Neural cell (in vitro differentiated cells): ENCODE measurements around the gene NOL3. TPM values are rescaled to one million over a fixed set of nuclear protein-coding genes. Genes with fewer than 3 reads are reported as not detected.

Experiments
- H2AFZ ChIP-seq: fragments of 200-600, 300-800 bp; sonication (generic), shearing (Covaris generic); 2 replicates; pipeline ENCODE4 v1.6.0; 2014; ENCODE audit warnings: low read depth, mild to moderate bottlenecking, antibody characterized with exemption, low read length, moderate library complexity
- H3F3A ChIP-seq: fragments of 200-600 bp; shearing (Covaris generic); 2 replicates; pipeline ENCODE4 v1.6.1; 2016; ENCODE audit warnings: mild to moderate bottlenecking, moderate library complexity, mixed read lengths, antibody characterized with exemption, low read length; ENCODE audit not compliant: insufficient read depth, poor library complexity, severe bottlenecking
- H3K27ac ChIP-seq: fragments of 200-600, 300-800 bp; sonication (generic), shearing (Covaris generic); 2 replicates; pipeline ENCODE4 v1.5.1; 2014; ENCODE audit warnings: mild to moderate bottlenecking, low read length, moderate library complexity
- H3K27me3 ChIP-seq: fragments of 300-800, 200-600 bp; sonication (generic), shearing (Covaris generic); 2 replicates; pipeline ENCODE4 v1.6.0; 2014; ENCODE audit warnings: mild to moderate bottlenecking, low read depth, low read length, moderate library complexity; ENCODE audit not compliant: insufficient read depth
- H3K36me3 ChIP-seq: fragments of 300-800, 200-600 bp; sonication (generic), shearing (Covaris generic); 2 replicates; pipeline ENCODE4 v1.5.1; 2014; ENCODE audit warnings: mild to moderate bottlenecking, antibody characterized with exemption, low read length, moderate library complexity; ENCODE audit not compliant: insufficient read depth
- H3K4me2 ChIP-seq: fragments of 300-800, 200-600 bp; sonication (generic), shearing (Covaris generic); 2 replicates; pipeline ENCODE4 v1.6.0; 2014; ENCODE audit warnings: mild to moderate bottlenecking, low read length
- H3K4me3 ChIP-seq: fragments of 300-800, 200-600 bp; sonication (generic), shearing (Covaris generic); 2 replicates; pipeline ENCODE4 v1.5.1; 2014; ENCODE audit warnings: mild to moderate bottlenecking, low read length, moderate library complexity
- H3K79me2 ChIP-seq: fragments of 200-600 bp; shearing (Covaris generic); replicated peaks from 2 replicates; pipeline ENCODE4 v1.6.0; 2014; ENCODE audit warnings: mild to moderate bottlenecking, low read length, moderate library complexity; ENCODE audit not compliant: insufficient read depth
- H3K9ac ChIP-seq: fragments of 300-800, 200-600 bp; sonication (generic), shearing (Covaris generic); 2 replicates; pipeline ENCODE4 v1.6.1; 2016; ENCODE audit warnings: mild to moderate bottlenecking, low read length, mixed read lengths
- H3K9me2 ChIP-seq: fragments of 200-600 bp; shearing (Covaris generic); 2 replicates; pipeline ENCODE4 v1.6.1; 2016; ENCODE audit warnings: mild to moderate bottlenecking, low read length, mixed read lengths; ENCODE audit not compliant: insufficient read depth
- H3K9me3 ChIP-seq: fragments of 200-600, 300-800 bp; sonication (generic), shearing (Covaris generic); 2 replicates; pipeline ENCODE4 v1.6.1; 2016; ENCODE audit warnings: mild to moderate bottlenecking, mixed run types, low read length, moderate library complexity, mixed read lengths
- H4K20me1 ChIP-seq: fragments of 200-600 bp; shearing (Covaris generic); 2 replicates; pipeline ENCODE4 v1.6.1; 2016; ENCODE audit warnings: mild to moderate bottlenecking, mixed run types; ENCODE audit not compliant: insufficient read depth
- EP300 ChIP-seq: fragments of 450-650 bp; conservative IDR thresholded peaks from 2 replicates; pipeline ENCODE4 v1.6.1; 2014; ENCODE audit warnings: antibody characterized with exemption, mild to moderate bottlenecking, moderate library complexity; ENCODE audit not compliant: poor library complexity, severe bottlenecking
- EZH2 ChIP-seq: fragments of 200-600, 300-800 bp; shearing (Covaris generic), sonication (generic); IDR thresholded peaks from 2 replicates; pipeline ENCODE4 v1.6.1; 2014; ENCODE audit warnings: antibody characterized with exemption, low read length, borderline replicate concordance, mild to moderate bottlenecking; ENCODE audit not compliant: insufficient read depth, poor library complexity, severe bottlenecking
- MXI1 ChIP-seq: fragments of 450-650 bp; conservative IDR thresholded peaks from 2 replicates; pipeline ENCODE4 v1.6.1; 2014; ENCODE audit warnings: antibody characterized with exemption, mild to moderate bottlenecking; ENCODE audit not compliant: poor library complexity, severe bottlenecking
- POLR2AphosphoS5 ChIP-seq: IDR thresholded peaks from 2 replicates; pipeline ENCODE4 v1.6.1; 2012
- RAD21 ChIP-seq: fragments of 450-650 bp; conservative IDR thresholded peaks from 2 replicates; pipeline ENCODE4 v1.6.1; 2014; ENCODE audit warnings: antibody characterized with exemption, mild to moderate bottlenecking, moderate library complexity
- SMC3 ChIP-seq: fragments of 450-650 bp; conservative IDR thresholded peaks from 2 replicates; pipeline ENCODE4 v1.6.1; 2014; ENCODE audit warnings: antibody characterized with exemption, mild to moderate bottlenecking, moderate library complexity; ENCODE audit not compliant: poor library complexity
- TAF1 ChIP-seq: IDR thresholded peaks from 2 replicates; pipeline ENCODE4 v1.6.1; 2012; ENCODE audit warnings: low read depth
- polyA plus RNA-seq: library from polyadenylated mRNA; depleted of rRNA; stranded (reverse); fragments of >200 nt; gene quantifications from 2 replicates; pipeline ENCODE4 v1.2.3, GENCODE V29; 2014
- TF ChIP-seq, protein P1 (sequence below): IDR thresholded peaks from 2 replicates; pipeline ENCODE4 v1.6.1; 2012; ENCODE audit warnings: borderline replicate concordance
- TF ChIP-seq, protein P2 (sequence below): fragments of 450-650 bp; IDR thresholded peaks from 2 replicates; pipeline ENCODE4 v1.5.1; 2014; ENCODE audit warnings: antibody characterized with exemption, mild to moderate bottlenecking, moderate library complexity; ENCODE audit not compliant: poor library complexity, severe bottlenecking

NOL3 gene
- polyA plus RNA-seq, 1 donor from 2014 or later, result 8.4 TPM

DNA sequence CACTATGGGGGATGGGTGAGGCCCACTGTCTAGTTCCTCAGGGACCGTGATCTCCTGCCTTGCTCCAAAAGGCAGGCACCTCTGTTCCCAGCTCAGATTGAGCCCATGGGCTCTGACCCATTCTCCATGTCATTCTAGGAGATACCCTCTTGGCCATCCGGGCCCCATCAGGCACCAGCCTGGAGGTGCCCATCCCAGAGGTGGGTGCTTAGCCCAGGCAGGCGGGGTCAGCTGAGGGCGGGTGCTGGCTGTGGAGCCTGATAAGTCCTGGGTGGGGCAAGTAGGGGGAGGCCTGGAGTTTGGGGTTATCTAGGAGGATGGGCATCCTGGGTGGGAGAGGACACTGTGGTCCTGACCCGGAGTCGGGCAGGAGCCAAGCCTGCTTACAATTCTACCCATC is 23.9 kb downstream of the NOL3 start:
- H3F3A ChIP-seq, result no peaks in the 10 kb centered on the region
- no peak overlapping the region for H3K27ac ChIP-seq
- no peaks in the 10 kb centered on the region for H3K36me3 ChIP-seq
- no peaks in the 10 kb centered on the region for H3K9me2 ChIP-seq
- no peak overlapping the region for H3K9ac ChIP-seq
- H4K20me1 ChIP-seq, result no peaks in the 10 kb centered on the region
- peaks cover 15% of the 10 kb centered on the region for H3K79me2 ChIP-seq
- H2AFZ ChIP-seq, result no peak overlapping the region
- H3K4me2 ChIP-seq, result no peak overlapping the region
- no peaks in the 10 kb centered on the region for H3K9me3 ChIP-seq
- no peak overlapping the region for H3K4me3 ChIP-seq
- no peaks in the 10 kb centered on the region for H3K27me3 ChIP-seq
- TF ChIP-seq MXI1, result no peak
- TF ChIP-seq, protein P1, sequence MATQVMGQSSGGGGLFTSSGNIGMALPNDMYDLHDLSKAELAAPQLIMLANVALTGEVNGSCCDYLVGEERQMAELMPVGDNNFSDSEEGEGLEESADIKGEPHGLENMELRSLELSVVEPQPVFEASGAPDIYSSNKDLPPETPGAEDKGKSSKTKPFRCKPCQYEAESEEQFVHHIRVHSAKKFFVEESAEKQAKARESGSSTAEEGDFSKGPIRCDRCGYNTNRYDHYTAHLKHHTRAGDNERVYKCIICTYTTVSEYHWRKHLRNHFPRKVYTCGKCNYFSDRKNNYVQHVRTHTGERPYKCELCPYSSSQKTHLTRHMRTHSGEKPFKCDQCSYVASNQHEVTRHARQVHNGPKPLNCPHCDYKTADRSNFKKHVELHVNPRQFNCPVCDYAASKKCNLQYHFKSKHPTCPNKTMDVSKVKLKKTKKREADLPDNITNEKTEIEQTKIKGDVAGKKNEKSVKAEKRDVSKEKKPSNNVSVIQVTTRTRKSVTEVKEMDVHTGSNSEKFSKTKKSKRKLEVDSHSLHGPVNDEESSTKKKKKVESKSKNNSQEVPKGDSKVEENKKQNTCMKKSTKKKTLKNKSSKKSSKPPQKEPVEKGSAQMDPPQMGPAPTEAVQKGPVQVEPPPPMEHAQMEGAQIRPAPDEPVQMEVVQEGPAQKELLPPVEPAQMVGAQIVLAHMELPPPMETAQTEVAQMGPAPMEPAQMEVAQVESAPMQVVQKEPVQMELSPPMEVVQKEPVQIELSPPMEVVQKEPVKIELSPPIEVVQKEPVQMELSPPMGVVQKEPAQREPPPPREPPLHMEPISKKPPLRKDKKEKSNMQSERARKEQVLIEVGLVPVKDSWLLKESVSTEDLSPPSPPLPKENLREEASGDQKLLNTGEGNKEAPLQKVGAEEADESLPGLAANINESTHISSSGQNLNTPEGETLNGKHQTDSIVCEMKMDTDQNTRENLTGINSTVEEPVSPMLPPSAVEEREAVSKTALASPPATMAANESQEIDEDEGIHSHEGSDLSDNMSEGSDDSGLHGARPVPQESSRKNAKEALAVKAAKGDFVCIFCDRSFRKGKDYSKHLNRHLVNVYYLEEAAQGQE, result no peak
- no peak for TF ChIP-seq EP300
- TF ChIP-seq, protein P2, sequence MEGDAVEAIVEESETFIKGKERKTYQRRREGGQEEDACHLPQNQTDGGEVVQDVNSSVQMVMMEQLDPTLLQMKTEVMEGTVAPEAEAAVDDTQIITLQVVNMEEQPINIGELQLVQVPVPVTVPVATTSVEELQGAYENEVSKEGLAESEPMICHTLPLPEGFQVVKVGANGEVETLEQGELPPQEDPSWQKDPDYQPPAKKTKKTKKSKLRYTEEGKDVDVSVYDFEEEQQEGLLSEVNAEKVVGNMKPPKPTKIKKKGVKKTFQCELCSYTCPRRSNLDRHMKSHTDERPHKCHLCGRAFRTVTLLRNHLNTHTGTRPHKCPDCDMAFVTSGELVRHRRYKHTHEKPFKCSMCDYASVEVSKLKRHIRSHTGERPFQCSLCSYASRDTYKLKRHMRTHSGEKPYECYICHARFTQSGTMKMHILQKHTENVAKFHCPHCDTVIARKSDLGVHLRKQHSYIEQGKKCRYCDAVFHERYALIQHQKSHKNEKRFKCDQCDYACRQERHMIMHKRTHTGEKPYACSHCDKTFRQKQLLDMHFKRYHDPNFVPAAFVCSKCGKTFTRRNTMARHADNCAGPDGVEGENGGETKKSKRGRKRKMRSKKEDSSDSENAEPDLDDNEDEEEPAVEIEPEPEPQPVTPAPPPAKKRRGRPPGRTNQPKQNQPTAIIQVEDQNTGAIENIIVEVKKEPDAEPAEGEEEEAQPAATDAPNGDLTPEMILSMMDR, result no peak
- TF ChIP-seq EZH2, result no peak

DNA sequence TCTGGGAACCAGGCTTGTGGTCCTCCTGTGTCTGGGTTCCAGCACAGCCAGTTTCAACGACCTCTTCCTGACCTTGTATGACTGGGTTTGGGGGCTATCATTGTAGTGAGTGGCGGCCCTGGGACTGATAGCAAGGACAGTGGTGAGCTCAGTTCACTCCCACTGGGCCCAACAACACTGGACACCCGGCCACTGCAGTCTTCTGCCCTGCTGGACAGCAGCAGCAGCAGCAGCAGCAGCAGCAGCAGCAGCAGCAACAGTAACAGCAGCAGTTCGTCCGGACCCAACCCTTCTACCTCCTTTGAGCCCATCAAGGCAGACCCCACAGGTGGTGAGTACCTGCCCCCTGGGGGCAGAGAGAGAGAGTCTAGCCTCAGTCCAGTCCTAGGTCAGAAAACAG is 25.3 kb downstream of the NOL3 start:
- H3F3A ChIP-seq, result no peaks in the 10 kb centered on the region
- no peak overlapping the region for H3K4me3 ChIP-seq
- no peaks in the 10 kb centered on the region for H3K9me2 ChIP-seq
- no peak overlapping the region for H2AFZ ChIP-seq
- no peak overlapping the region for H3K4me2 ChIP-seq
- H3K27ac ChIP-seq, result no peak overlapping the region
- H4K20me1 ChIP-seq, result no peaks in the 10 kb centered on the region
- no peaks in the 10 kb centered on the region for H3K36me3 ChIP-seq
- TF ChIP-seq EP300 (no peak), POLR2AphosphoS5 (no peak), SMC3 (no peak), TAF1 (no peak), RAD21 (no peak), MXI1 (no peak)
- TF ChIP-seq, protein P1, result no peak
- TF ChIP-seq, protein P2, result no peak
- peaks cover 15% of the 10 kb centered on the region for H3K79me2 ChIP-seq
- H3K27me3 ChIP-seq, result no peaks in the 10 kb centered on the region
- H3K9me3 ChIP-seq, result no peaks in the 10 kb centered on the region
- H3K9ac ChIP-seq, result no peak overlapping the region
